GM12878 (cell line): ENCODE data around the gene ETAA1. TPM values are rescaled to one million over a fixed set of nuclear protein-coding genes. Genes with fewer than 3 reads are reported as not detected.

ENCODE experiments used
- ATAC-seq: fragments of 200-7000 bp; cut with Tn5 transposase; 3 replicates; pipeline ENCODE4 v1.9.1; 2020; ENCODE audit warnings: mild to moderate bottlenecking, moderate library complexity
- BruUV-seq: library from RNA; stranded (reverse); fragments of 400-500 nt; replicated peaks from 2 replicates; lab custom pipeline; 2021; lab: Mats Ljungman, UMichigan
- CTCF ChIA-PET: fragments of 300-600 bp; sonication (Branson Sonifier 250); formaldehyde crosslinking; extraction: SDS; loops from one replicate; lab custom pipeline; 2021; ENCODE audit warnings: inconsistent platforms; lab: Yijun Ruan, JAX
- POLR2A ChIA-PET: fragments of 350-600 bp; formaldehyde crosslinking; extraction: SDS; loops from one replicate; lab custom pipeline; 2021; ENCODE audit warnings: inconsistent platforms; lab: Charles Lee
- RAD21 ChIA-PET: fragments of 300-600 bp; sonication (Branson Sonifier 250); formaldehyde crosslinking; loops from one replicate; lab custom pipeline; 2023; ENCODE audit warnings: antibody characterized with exemption; ENCODE audit not compliant: unreplicated experiment; lab: Charles Lee
- SMC1A ChIA-PET: fragments of 300-600 bp; sonication (Branson Sonifier 250); formaldehyde crosslinking; loops from one replicate; lab custom pipeline; 2023; ENCODE audit not compliant: unreplicated experiment, uncharacterized antibody; lab: Charles Lee
- DNase-seq: peaks from one replicate; pipeline ENCODE4 v3.0.0-alpha.2; 2011; ENCODE audit warnings: low read depth, low spot score
- FAIRE-seq: peaks from 3 replicates; lab custom pipeline; 2011; peaks lifted over from hg19 to GRCh38; lab: Jason Lieb, UNC
- H2AFZ ChIP-seq: 2 replicates; pipeline ENCODE4 v1.6.0; 2011; ENCODE audit warnings: low read depth, low read length, control low read depth; ENCODE audit not compliant: control insufficient read depth
- H3K27ac ChIP-seq: 2 replicates; pipeline ENCODE4 v1.5.1; 2011; ENCODE audit warnings: control low read depth; ENCODE audit not compliant: control insufficient read depth, insufficient read depth
- H3K27me3 ChIP-seq, 2 experiments: replicated peaks in 1 of 2; 2 replicates each; pipeline versions ENCODE4 v1.6.0 to v1.6.1; 2011; ENCODE audit warnings: low read length in 1 of 2; ENCODE audit not compliant: control insufficient read depth in 2 of 2, insufficient read depth in 2 of 2
- H3K36me3 ChIP-seq, 2 experiments: 2 replicates each; pipeline ENCODE4 v1.5.1; 2011; ENCODE audit warnings: low read length in 1 of 2; ENCODE audit not compliant: control insufficient read depth in 2 of 2, insufficient read depth in 2 of 2
- H3K4me1 ChIP-seq: 2 replicates; pipeline ENCODE4 v1.6.1; 2011; ENCODE audit warnings: mild to moderate bottlenecking, low read length, moderate library complexity, mixed read lengths; ENCODE audit not compliant: control insufficient read depth, insufficient read depth
- H3K4me2 ChIP-seq: 2 replicates; pipeline ENCODE4 v1.6.0; 2011; ENCODE audit warnings: control low read depth; ENCODE audit not compliant: control insufficient read depth, insufficient read depth
- H3K4me3 ChIP-seq: fragments of 200-600 bp; sonication (generic); 2 replicates; pipeline ENCODE4 v1.5.1; 2016
- H3K79me2 ChIP-seq: 2 replicates; pipeline ENCODE4 v1.6.0; 2011; ENCODE audit warnings: low read length; ENCODE audit not compliant: control insufficient read depth, insufficient read depth
- H3K9ac ChIP-seq: 2 replicates; pipeline ENCODE4 v1.8.0; 2011; ENCODE audit warnings: low read length, control low read depth, mixed read lengths; ENCODE audit not compliant: control insufficient read depth, insufficient read depth
- H3K9me3 ChIP-seq: replicated peaks from 3 replicates; pipeline ENCODE4 v1.5.1; 2011; ENCODE audit warnings: mild to moderate bottlenecking, low read length; ENCODE audit not compliant: control insufficient read depth, insufficient read depth
- H4K20me1 ChIP-seq: 2 replicates; pipeline ENCODE4 v1.6.0; 2011; ENCODE audit not compliant: control insufficient read depth, insufficient read depth
- IKZF2 ChIP-seq, 2 experiments: fragments of 450-650 bp; IDR thresholded peaks; 2 replicates each; pipeline ENCODE4 v1.6.1; 2017; ENCODE audit warnings: mild to moderate bottlenecking in 2 of 2, moderate library complexity in 2 of 2
- IRF5 ChIP-seq: fragments of 450-650 bp; IDR thresholded peaks from 2 replicates; pipeline ENCODE4 v1.6.1; 2017; ENCODE audit warnings: borderline replicate concordance
- RELB ChIP-seq: fragments of 450-650 bp; IDR thresholded peaks from 2 replicates; pipeline ENCODE4 v1.6.1; 2017; ENCODE audit warnings: low read depth, mild to moderate bottlenecking, moderate library complexity
- SRF ChIP-seq, 2 experiments: IDR thresholded peaks; 2 replicates each; pipeline ENCODE4 v1.6.1; 2011; ENCODE audit warnings: low read depth in 2 of 2, low read length in 2 of 2, mild to moderate bottlenecking in 1 of 2, moderate library complexity in 1 of 2
- in situ Hi-C: fragments of 300-500 bp; cut with MboI; formaldehyde crosslinking; loops from 9 replicates; pipeline ENCODE4 v1.14.3; 2018; ENCODE audit warnings: mixed read lengths
- intact Hi-C: fragments of 100-400 bp; cut with micrococcal nuclease; formaldehyde crosslinking; loops from one replicate; pipeline ENCODE4 v1.14.2; 2022; ENCODE audit not compliant: unreplicated experiment
- polyA plus RNA-seq, 11 experiments: library from polyadenylated mRNA; depleted of rRNA in 4 of 11; unstranded in 6 of 11; stranded (reverse) in 5 of 11; fragments of >200 nt; fragmentation: Nextera tagmentation in 4 of 11; fragmentation: Illumina TruSeq in 1 of 11; extraction: Ambion mirVana in 4 of 11; extraction: Trizol in 1 of 11; gene quantifications; 1 replicate in 1 of 11; 2 replicates in 10 of 11; pipeline versions ENCODE4 v1.2.1 to v1.2.3, GENCODE V29; 2011 to 2016; ENCODE audit warnings: inconsistent platforms in 2 of 11, missing spikeins in 2 of 11, low read depth in 1 of 11
- total RNA-seq, 4 experiments: library from RNA; depleted of rRNA in 3 of 4; stranded (reverse); fragments of >200 nt in 3 of 4; fragmentation: Illumina TruSeq in 1 of 4; extraction: Trizol in 1 of 4; gene quantifications; 2 replicates each; pipeline versions ENCODE4 v1.2.1 to v1.2.3, GENCODE V29; 2013 to 2021

ETAA1 gene
- total and polyA plus RNA-seq, 10 of the 15 experiments (the other 5 are each of a cell fraction or from before 2014, with no cell fraction given) = 4.2 to 24.2 (median 13.4) TPM

GRCh38 chr2:67393237-67393636 is 3.9 kb upstream of the ETAA1 start:
- POLR2A ChIA-PET = no interaction called here
- Histone ChIP-seq H2AFZ (no peak overlapping the region), H3K9me3 (no peaks in the 10 kb centered on the region), H3K79me2 (peaks cover 9% of the 10 kb centered on the region), H4K20me1 (no peaks in the 10 kb centered on the region), H3K27me3 (no peaks in the 10 kb centered on the region), H3K4me2 (no peak overlapping the region), H3K36me3 (no peaks in the 10 kb centered on the region), H3K27ac (no peak overlapping the region), H3K4me1 (no peaks in the 10 kb centered on the region), H3K4me3 (no peak overlapping the region), H3K9ac (no peak overlapping the region)
- no TSS peak for BruUV-seq
- ATAC-seq (no peak), DNase-seq (no peak), FAIRE-seq (no peak)
- SMC1A ChIA-PET = interaction anchor here (0.6 to 2.6 kb wide), 4 partner anchors 9 to 1629 kb away, joined by 3 to 8 read pairs (median 4); no protein-coding TSS in a partner anchor
- RAD21 ChIA-PET = no interaction called here
- in situ Hi-C loops = no loop called here
- no peak for TF ChIP-seq IKZF2 (IDR thresholded peaks at IDR 0.05)
- TF ChIP-seq RELB = no peak
- no peak for TF ChIP-seq SRF (IDR thresholded peaks at IDR 0.05; ENCODE audit: low read depth in 2 of 2, low read length in 2 of 2)
- TF ChIP-seq IRF5 = no peak
- intact Hi-C loops = loop anchor here (10.0 kb wide), 1 partner anchor 662 kb away; no protein-coding TSS in a partner anchor
- CTCF ChIA-PET = interaction anchor here (1.8 kb wide), 1 partner anchor 8 kb away, joined by 4 read pairs; no protein-coding TSS in a partner anchor
